CD14-positive monocyte (primary cell): ENCODE measurements around the gene FIBCD1. TPM values are rescaled to one million over a fixed set of nuclear protein-coding genes. Genes with fewer than 3 reads are reported as not detected.

Source experiments
- DNase-seq, 3 donors: peaks; one replicate each; pipeline ENCODE4 v3.0.0-alpha.2; 2011 to 2022
- H2AFZ ChIP-seq: 2 replicates; pipeline ENCODE4 v1.6.0; 2012; ENCODE audit warnings: mild to moderate bottlenecking, low read depth, low read length, inconsistent platforms; ENCODE audit not compliant: insufficient read depth, poor library complexity, severe bottlenecking
- H3K27ac ChIP-seq, 2 donors: 1 replicate in 1 of 2; 2 replicates in 1 of 2; pipeline ENCODE4 v1.5.1; 2012 to 2013; ENCODE audit warnings: low read length in 2 of 2, control low read depth in 1 of 2, inconsistent platforms in 1 of 2, low read depth in 1 of 2, mild to moderate bottlenecking in 1 of 2
- H3K27me3 ChIP-seq, 2 donors: one replicate each; pipeline versions ENCODE4 v1.6.0 to v1.6.1; 2011 to 2013; ENCODE audit warnings: low read length in 2 of 2; ENCODE audit not compliant: control insufficient read depth in 2 of 2, insufficient read depth in 2 of 2
- H3K36me3 ChIP-seq, 2 donors: replicated peaks in 1 of 2; 1 replicate in 1 of 2; 2 replicates in 1 of 2; pipeline versions ENCODE4 v1.5.1 to v1.6.1; 2012 to 2013; ENCODE audit warnings: low read length in 2 of 2, control low read depth in 1 of 2, inconsistent platforms in 1 of 2, mild to moderate bottlenecking in 1 of 2; ENCODE audit not compliant: insufficient read depth in 2 of 2, control insufficient read depth in 1 of 2
- H3K4me1 ChIP-seq, 2 donors: 1 replicate in 1 of 2; 2 replicates in 1 of 2; pipeline versions ENCODE4 v1.5.1 to v1.6.1; 2012 to 2013; ENCODE audit warnings: low read length in 2 of 2, control low read depth in 1 of 2, inconsistent platforms in 1 of 2, mild to moderate bottlenecking in 1 of 2, moderate library complexity in 1 of 2; ENCODE audit not compliant: insufficient read depth in 2 of 2, control insufficient read depth in 1 of 2
- H3K4me2 ChIP-seq: replicated peaks from 2 replicates; pipeline ENCODE3; 2012; ENCODE audit warnings: low read length, moderate library complexity, mild to moderate bottlenecking; ENCODE audit not compliant: poor library complexity, severe bottlenecking; ENCODE audit errors: extremely low read depth
- H3K4me3 ChIP-seq, 3 experiments: fragments of 200-600 bp in 1 of 3; sonication (generic) in 1 of 3; replicated peaks in 1 of 3; 1 replicate in 2 of 3; 2 replicates in 1 of 3; pipeline ENCODE4 v1.5.1; 2011 to 2013; ENCODE audit warnings: low read length in 3 of 3, mild to moderate bottlenecking in 3 of 3, control low read depth in 2 of 3, low read depth in 2 of 3, inconsistent platforms in 1 of 3, moderate library complexity in 1 of 3
- H3K79me2 ChIP-seq: 2 replicates; pipeline ENCODE4 v1.6.0; 2012; ENCODE audit warnings: mild to moderate bottlenecking, control low read depth, inconsistent platforms, low read length, moderate library complexity; ENCODE audit not compliant: insufficient read depth
- H3K9ac ChIP-seq: 2 replicates; pipeline ENCODE4 v1.6.0; 2017; ENCODE audit warnings: low read length, mild to moderate bottlenecking; ENCODE audit not compliant: insufficient read depth, poor library complexity, severe bottlenecking
- H3K9me3 ChIP-seq, 2 donors: replicated peaks in 1 of 2; 1 replicate in 1 of 2; 2 replicates in 1 of 2; pipeline versions ENCODE4 v1.5.1 to v1.6.1; 2012 to 2013; ENCODE audit warnings: low read length in 2 of 2, control low read depth in 1 of 2; ENCODE audit not compliant: control insufficient read depth in 1 of 2, insufficient read depth in 1 of 2
- H4K20me1 ChIP-seq: 2 replicates; pipeline ENCODE4 v1.6.0; 2012; ENCODE audit warnings: mild to moderate bottlenecking, low read length, control low read depth, moderate library complexity; ENCODE audit not compliant: insufficient read depth
- H3K27ac Mint-ChIP-seq, 7 donors: one replicate each; pipeline ENCODE4 v1.8.0; 2020; ENCODE audit warnings: mild to moderate bottlenecking in 7 of 7, mixed read lengths in 7 of 7, moderate library complexity in 6 of 7, inconsistent platforms in 2 of 7
- H3K27me3 Mint-ChIP-seq, 3 donors: one replicate each; pipeline ENCODE4 v1.8.0; 2021 to 2022; ENCODE audit warnings: low read depth in 3 of 3, mild to moderate bottlenecking in 3 of 3, mixed read lengths in 3 of 3, moderate library complexity in 3 of 3, inconsistent platforms in 1 of 3
- H3K36me3 Mint-ChIP-seq, 2 donors: one replicate each; pipeline ENCODE4 v1.8.0; 2020; ENCODE audit warnings: mixed read lengths in 2 of 2, inconsistent platforms in 1 of 2, mild to moderate bottlenecking in 1 of 2
- H3K4me1 Mint-ChIP-seq: one replicate; pipeline ENCODE4 v1.8.0; 2020; ENCODE audit warnings: mild to moderate bottlenecking, mixed read lengths
- H3K4me3 Mint-ChIP-seq, 2 donors: one replicate each; pipeline ENCODE4 v1.8.0; 2020; ENCODE audit warnings: mild to moderate bottlenecking in 2 of 2, mixed read lengths in 2 of 2, moderate library complexity in 1 of 2
- H3K9me3 Mint-ChIP-seq, 7 donors: one replicate each; pipeline ENCODE4 v1.8.0; 2020 to 2022; ENCODE audit warnings: mixed read lengths in 7 of 7, mild to moderate bottlenecking in 6 of 7, moderate library complexity in 6 of 7, inconsistent platforms in 2 of 7
- WGBS: methylation state at CpG from one replicate; pipeline ENCODE4 v1.1.5; 2013; ENCODE audit warnings: missing lambda C conversion rate; ENCODE audit not compliant: insufficient coverage; 5-methylcytosine and 5-hydroxymethylcytosine counted together
- intact Hi-C, 2 donors: fragments of 100-400 bp; cut with micrococcal nuclease; formaldehyde crosslinking; loops; one replicate each; pipeline versions ENCODE4 v1.15.0 to v1.15.1; 2023
- polyA plus RNA-seq, 3 donors: library from polyadenylated mRNA; depleted of rRNA in 1 of 3; unstranded in 2 of 3; stranded (reverse) in 1 of 3; fragments of 300-500 nt in 2 of 3; fragments of >200 nt in 1 of 3; fragmentation: Illumina TruSeq in 2 of 3; gene quantifications; 1 replicate in 2 of 3; 2 replicates in 1 of 3; pipeline ENCODE4 v1.2.3, GENCODE V29; 2012 to 2021
- TF ChIP-seq, protein P1 (sequence below): fragments of 200-600 bp; IDR thresholded peaks from one replicate; pipeline ENCODE4 v1.8.0; 2022; ENCODE audit warnings: antibody characterized with exemption, mild to moderate bottlenecking

FIBCD1 gene
- polyA plus RNA-seq, 3 donors: not detected

DNA sequence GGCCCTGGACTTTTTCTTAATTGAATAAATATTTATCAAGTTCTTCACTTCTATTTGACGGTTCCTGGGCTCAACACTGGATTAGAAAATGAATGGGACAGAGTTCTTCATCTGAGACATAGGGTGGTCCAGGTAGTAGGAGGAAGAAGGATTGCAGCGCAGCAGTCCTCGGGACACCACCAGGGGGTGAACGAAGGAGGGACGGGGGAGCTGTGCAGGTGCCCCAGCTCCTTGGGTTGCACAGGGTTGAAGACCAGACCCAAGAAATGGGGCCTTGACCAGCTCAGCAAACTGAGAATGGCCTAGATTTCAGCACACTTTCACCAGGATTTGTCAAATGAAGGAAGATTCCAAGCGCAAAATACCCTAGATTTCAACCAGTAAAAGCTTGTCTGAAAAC lies 74.5 kb downstream of the FIBCD1 start:
- Histone ChIP-seq H3K36me3 (peaks cover 20 to 68% of the 10 kb centered on the region in 2 donors), H3K9ac (no peak overlapping the region), H3K27me3 (no peaks in the 10 kb centered on the region), H3K4me1 (no peaks in the 10 kb centered on the region), H3K79me2 (peaks cover 2% of the 10 kb centered on the region), H3K4me3 (no peak overlapping the region), H3K27ac (no peak overlapping the region), H3K9me3 (no peaks in the 10 kb centered on the region), H3K4me2 (no peak overlapping the region), H4K20me1 (peaks cover 5% of the 10 kb centered on the region), H2AFZ (no peak overlapping the region)
- WGBS: 83% methylated on average over 4 of the region's 6 CpGs
- no peaks in the 10 kb centered on the region for H3K9me3 Mint-ChIP-seq
- H3K4me1 Mint-ChIP-seq: peaks cover 4% of the 10 kb centered on the region
- no peak for DNase-seq
- peaks cover 47 to 57% of the 10 kb centered on the region in 2 donors for H3K36me3 Mint-ChIP-seq
- no peaks in the 10 kb centered on the region for H3K27me3 Mint-ChIP-seq
- H3K27ac Mint-ChIP-seq: peak overlapping the region in 1 of 7 donors; percentile 25
- no peak overlapping the region for H3K4me3 Mint-ChIP-seq
- intact Hi-C loops: loop anchor here (5.0 to 10.0 kb wide), 4 partner anchors 80 to 162 kb away; no protein-coding TSS in a partner anchor
- TF ChIP-seq, protein P1, sequence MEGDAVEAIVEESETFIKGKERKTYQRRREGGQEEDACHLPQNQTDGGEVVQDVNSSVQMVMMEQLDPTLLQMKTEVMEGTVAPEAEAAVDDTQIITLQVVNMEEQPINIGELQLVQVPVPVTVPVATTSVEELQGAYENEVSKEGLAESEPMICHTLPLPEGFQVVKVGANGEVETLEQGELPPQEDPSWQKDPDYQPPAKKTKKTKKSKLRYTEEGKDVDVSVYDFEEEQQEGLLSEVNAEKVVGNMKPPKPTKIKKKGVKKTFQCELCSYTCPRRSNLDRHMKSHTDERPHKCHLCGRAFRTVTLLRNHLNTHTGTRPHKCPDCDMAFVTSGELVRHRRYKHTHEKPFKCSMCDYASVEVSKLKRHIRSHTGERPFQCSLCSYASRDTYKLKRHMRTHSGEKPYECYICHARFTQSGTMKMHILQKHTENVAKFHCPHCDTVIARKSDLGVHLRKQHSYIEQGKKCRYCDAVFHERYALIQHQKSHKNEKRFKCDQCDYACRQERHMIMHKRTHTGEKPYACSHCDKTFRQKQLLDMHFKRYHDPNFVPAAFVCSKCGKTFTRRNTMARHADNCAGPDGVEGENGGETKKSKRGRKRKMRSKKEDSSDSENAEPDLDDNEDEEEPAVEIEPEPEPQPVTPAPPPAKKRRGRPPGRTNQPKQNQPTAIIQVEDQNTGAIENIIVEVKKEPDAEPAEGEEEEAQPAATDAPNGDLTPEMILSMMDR: no peak

DNA sequence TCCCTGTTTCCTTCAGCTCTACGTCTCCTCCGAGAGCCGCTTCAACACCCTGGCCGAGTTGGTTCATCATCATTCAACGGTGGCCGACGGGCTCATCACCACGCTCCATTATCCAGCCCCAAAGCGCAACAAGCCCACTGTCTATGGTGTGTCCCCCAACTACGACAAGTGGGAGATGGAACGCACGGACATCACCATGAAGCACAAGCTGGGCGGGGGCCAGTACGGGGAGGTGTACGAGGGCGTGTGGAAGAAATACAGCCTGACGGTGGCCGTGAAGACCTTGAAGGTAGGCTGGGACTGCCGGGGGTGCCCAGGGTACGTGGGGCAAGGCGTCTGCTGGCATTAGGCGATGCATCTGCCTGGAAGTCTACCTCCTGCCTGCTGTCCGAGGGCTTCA lies 76.3 kb downstream of the FIBCD1 start:
- 97% methylated on average over 23 of the region's 23 CpGs for WGBS
- TF ChIP-seq, protein P1: no peak
- no peak overlapping the region for H3K4me2 ChIP-seq
- Mint-ChIP-seq H3K9me3 (no peaks in the 10 kb centered on the region), H3K4me1 (peaks cover 4% of the 10 kb centered on the region), H3K36me3 (peaks cover 52 to 63% of the 10 kb centered on the region in 2 donors), H3K27ac (no peak overlapping the region), H3K4me3 (no peak overlapping the region), H3K27me3 (no peaks in the 10 kb centered on the region)
- H2AFZ ChIP-seq: no peak overlapping the region
- no peak for DNase-seq
- no peaks in the 10 kb centered on the region for H3K9me3 ChIP-seq
- H3K4me1 ChIP-seq: no peaks in the 10 kb centered on the region
- no peak overlapping the region for H3K4me3 ChIP-seq
- no peaks in the 10 kb centered on the region for H3K27me3 ChIP-seq
- H3K9ac ChIP-seq: no peak overlapping the region
- H3K79me2 ChIP-seq: peaks cover 2% of the 10 kb centered on the region
- H4K20me1 ChIP-seq: peaks cover 5% of the 10 kb centered on the region
- H3K27ac ChIP-seq: no peak overlapping the region
- peaks cover 24 to 79% of the 10 kb centered on the region in 2 donors for H3K36me3 ChIP-seq
- intact Hi-C loops: loop anchor here (2.0 to 10.0 kb wide), 5 partner anchors 82 to 160 kb away; no protein-coding TSS in a partner anchor
